ENCODE results near the gene ZNF157.

DNA sequence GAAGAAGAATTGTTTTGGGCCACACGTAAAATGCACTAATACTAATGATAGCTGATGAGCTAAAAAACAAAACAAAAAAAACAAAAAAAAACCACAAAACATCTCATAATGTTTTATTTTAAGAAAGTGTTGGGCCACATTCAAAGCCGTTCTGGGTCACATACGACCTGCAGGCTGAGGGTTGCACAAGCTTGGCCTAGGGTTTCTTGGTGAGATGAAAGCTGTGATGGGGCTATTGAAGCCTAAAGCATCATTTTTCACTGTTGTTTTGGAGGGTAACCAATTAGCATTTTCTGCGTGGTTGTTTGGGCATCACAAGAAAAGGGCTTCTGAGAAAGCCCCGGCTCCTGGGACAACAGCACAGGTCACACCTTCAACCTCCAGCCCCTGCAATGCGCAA, 42.5 kb upstream of the ZNF157 start:
- TF ChIP-seq, protein P1, sequence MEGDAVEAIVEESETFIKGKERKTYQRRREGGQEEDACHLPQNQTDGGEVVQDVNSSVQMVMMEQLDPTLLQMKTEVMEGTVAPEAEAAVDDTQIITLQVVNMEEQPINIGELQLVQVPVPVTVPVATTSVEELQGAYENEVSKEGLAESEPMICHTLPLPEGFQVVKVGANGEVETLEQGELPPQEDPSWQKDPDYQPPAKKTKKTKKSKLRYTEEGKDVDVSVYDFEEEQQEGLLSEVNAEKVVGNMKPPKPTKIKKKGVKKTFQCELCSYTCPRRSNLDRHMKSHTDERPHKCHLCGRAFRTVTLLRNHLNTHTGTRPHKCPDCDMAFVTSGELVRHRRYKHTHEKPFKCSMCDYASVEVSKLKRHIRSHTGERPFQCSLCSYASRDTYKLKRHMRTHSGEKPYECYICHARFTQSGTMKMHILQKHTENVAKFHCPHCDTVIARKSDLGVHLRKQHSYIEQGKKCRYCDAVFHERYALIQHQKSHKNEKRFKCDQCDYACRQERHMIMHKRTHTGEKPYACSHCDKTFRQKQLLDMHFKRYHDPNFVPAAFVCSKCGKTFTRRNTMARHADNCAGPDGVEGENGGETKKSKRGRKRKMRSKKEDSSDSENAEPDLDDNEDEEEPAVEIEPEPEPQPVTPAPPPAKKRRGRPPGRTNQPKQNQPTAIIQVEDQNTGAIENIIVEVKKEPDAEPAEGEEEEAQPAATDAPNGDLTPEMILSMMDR (conservative IDR thresholded peaks at IDR 0.05; ENCODE audit: low read depth in 2 of 2), result no peak
- TF ChIP-seq EZH2 (IDR thresholded peaks at IDR 0.05; ENCODE audit: low read depth, unreplicated experiment) (no peak), ZNF331 (CRISPR knock-in tag; IDR thresholded peaks at IDR 0.05; ENCODE audit: low read depth) (no peak), EZH2phosphoT487 (IDR thresholded peaks at IDR 0.05; ENCODE audit: unreplicated experiment) (no peak)

Data from GM23338 (cell line).